ENCODE measurements around the gene FZD4.
"Not testable (repeated sequence)": the region's sequence is repeated elsewhere in the genome, so short reads cannot be mapped to it uniquely, and the experiment has no call there.

FZD4 gene

DNA sequence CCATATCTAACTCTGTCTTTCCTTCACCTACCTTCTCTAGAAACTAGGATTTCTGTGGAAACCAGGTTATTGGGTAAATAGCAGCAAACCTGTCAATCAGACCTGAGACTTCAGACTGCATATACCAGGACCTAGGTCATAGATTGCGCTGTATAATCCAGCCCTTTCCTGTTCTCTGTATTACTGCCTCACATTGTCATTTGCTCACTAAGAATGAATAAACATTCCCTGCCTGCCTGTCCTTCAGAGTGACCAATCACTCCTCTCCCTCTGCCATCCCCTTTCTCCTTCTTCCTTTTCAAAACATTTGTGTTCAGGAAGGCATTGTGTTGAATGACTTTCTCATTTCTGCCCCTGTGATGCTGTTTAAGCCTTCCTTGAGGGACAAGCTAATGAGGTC, 14.1 kb upstream of the FZD4 start:
- TF ChIP-seq, protein P1, sequence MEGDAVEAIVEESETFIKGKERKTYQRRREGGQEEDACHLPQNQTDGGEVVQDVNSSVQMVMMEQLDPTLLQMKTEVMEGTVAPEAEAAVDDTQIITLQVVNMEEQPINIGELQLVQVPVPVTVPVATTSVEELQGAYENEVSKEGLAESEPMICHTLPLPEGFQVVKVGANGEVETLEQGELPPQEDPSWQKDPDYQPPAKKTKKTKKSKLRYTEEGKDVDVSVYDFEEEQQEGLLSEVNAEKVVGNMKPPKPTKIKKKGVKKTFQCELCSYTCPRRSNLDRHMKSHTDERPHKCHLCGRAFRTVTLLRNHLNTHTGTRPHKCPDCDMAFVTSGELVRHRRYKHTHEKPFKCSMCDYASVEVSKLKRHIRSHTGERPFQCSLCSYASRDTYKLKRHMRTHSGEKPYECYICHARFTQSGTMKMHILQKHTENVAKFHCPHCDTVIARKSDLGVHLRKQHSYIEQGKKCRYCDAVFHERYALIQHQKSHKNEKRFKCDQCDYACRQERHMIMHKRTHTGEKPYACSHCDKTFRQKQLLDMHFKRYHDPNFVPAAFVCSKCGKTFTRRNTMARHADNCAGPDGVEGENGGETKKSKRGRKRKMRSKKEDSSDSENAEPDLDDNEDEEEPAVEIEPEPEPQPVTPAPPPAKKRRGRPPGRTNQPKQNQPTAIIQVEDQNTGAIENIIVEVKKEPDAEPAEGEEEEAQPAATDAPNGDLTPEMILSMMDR (IDR thresholded peaks at IDR 0.05; ENCODE audit: low read depth, low read length) = no peak
- no peak overlapping the region for H3K4me3 ChIP-seq (ENCODE audit: low read depth, low read length)

DNA sequence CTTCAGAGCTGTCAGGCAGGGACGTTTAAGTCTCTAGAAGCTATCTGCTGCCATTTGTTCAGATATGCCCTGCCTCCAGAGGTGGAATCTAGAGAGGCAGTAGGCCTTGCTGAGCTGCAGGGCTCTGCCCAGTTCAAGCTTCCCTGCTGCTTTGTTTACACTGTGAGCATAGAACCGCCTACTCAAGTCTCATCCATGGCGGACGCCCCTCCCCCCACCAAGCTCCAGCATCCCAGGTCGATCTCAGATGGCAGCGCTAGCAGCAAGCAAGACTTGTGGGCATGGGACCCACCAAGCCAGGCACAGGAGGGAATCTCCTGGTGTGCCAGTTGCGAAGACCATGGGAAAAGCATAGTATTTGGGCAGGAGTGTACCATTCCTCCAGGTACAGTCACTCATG, 12.4 kb upstream of the FZD4 start:
- H3K4me3 ChIP-seq (ENCODE audit: low read depth, low read length) = not testable (repeated sequence)

DNA sequence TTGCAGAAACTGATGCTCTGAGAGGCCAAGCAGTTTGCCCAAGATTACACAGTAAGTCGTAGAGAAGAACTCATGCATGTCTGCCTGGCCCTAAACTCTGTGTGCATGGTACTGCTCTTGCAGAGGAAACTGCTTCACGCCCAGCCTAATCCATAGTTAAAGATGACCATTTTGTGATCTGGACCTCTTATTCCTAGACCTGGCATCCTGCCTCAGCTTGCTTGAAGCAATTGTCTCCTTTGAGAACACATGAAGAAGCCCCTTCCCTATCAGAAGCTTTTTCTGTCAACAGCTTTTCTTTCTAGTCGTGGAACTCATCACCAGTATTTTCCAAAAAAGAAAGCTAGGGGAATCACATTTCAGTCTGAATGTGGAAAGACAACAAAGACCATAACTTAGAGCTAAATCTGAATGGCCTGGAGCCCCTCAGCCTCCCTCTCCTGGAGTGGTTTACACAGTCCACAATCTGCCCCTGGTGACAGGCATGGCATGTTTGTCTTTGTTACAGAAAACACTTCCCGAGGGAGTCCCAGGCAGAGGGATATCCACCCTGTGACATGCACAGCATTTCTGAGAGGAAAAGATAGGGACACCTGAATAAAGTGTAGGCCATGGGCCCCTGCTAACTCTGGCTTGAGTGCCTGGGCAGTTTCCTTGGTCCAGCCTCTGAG, 2.9 kb upstream of the FZD4 start:
- TF ChIP-seq, protein P1 (IDR thresholded peaks at IDR 0.05; ENCODE audit: low read depth, low read length) = no peak
- no peak overlapping the region for H3K4me3 ChIP-seq (ENCODE audit: low read depth, low read length)

DNA sequence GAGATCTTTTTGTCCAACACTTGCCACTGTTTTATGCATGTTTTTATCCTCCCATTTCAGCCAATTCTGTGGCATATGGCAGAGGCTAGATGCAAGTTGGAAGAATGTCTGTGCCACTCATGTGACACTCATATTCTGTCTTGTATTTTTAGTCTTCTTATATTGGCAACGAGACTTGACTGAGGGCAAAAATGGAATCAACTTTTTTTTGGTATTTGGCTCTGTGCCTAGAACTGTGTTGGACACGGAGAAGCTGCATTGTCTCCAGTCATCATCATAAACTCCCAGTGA, 1.7 kb upstream of the FZD4 start:
- H3K4me3 ChIP-seq (ENCODE audit: low read depth, low read length) = no peak overlapping the region
- TF ChIP-seq, protein P1 (IDR thresholded peaks at IDR 0.05; ENCODE audit: low read depth, low read length) = no peak

DNA sequence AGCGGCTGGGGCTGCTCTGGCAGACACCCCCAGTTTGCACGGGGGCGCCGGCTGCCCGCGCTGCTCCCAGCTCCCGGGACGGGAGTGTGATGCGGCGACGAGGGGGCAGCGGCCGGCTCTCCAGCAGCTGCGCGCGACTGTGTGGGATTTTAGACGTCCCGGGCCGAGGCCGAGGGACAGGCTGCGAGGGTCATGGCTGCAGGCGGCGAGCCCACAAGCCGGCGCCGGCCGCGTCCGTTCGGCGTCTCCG, 159 bp downstream of the FZD4 start:
- peak overlapping the region; percentile 83 for H3K4me3 ChIP-seq (ENCODE audit: low read depth, low read length)

DNA sequence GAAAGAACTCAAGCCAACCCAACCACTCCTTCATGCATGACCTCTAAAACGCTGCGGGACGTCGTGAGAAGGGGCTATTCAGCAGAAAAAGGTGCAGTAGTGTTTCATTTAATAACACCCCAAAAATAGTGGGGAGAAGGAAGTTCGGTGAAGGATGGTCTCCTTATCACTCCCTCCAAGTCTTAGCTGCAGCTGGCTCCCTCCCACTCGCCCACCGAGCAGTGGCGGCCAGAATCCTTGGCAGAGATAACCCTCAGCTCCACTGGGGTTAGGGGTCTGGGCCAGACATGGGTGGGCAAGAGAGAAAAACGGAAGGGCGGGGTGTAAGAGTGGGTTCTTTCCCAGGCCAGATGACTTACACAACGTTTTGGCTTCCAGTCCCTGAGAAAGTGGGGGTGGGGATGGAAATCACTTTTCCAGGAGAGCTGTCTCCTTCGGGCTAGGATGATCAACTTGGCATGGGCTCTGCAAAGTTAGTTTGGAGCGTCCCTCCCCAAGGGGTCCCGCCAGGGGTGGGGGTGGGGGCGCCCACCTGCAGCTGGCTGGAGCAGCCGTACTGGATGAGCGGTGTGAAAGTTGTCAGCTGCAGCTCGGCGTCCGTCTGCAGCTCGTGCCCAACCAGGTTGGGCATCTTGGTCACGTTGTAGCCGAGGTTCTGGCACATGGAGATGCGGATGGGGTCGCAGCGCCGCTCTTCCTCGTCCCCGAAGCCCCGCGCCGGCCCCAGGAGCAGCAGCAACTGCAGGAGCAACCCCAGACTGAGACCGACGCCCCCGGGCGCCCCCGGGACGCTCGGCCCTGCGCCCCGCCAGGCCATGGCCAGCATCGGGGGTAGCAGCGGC, 705 bp downstream of the FZD4 start:
- TF ChIP-seq, protein P1 (IDR thresholded peaks at IDR 0.05; ENCODE audit: low read depth, low read length) = no peak
- H3K4me3 ChIP-seq (ENCODE audit: low read depth, low read length) = peak overlapping the region; percentile 83

More for the DNA sequence above, 159 bp downstream of the FZD4 start:
- TF ChIP-seq, protein P1 (IDR thresholded peaks at IDR 0.05; ENCODE audit: low read depth, low read length) = no peak

DNA sequence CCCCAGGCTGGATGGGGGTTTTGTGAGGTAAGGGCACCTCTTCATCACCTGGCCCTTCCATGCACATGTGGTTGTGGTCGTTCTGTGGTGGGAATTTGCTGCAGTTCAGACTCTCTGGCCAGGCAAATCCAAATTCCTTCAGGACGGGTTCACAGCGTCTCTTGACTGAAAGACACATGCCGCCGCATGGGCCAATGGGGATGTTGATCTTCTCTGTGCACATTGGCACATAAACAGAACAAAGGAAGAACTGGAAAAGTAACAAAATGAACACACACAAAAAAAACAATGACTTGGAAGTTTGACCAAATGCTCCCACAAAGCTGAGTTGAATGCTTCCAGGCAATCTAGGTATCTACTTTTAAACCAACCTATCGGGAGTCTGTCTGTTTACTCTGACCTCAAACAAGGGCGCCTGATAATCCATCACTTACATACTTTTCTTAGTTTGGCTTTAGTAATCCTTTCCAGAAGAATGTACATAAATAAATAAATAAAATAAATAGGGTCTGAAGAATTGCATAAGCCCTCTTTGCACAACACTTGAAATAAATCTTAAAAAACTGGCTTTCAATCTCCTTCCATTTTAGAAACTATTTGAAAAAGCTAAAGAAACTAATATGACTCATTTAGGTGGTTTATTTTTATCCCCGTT, 2.8 kb downstream of the FZD4 start:
- no peak overlapping the region for H3K4me3 ChIP-seq (ENCODE audit: low read depth, low read length)
- TF ChIP-seq, protein P1 (IDR thresholded peaks at IDR 0.05; ENCODE audit: low read depth, low read length) = no peak

Data from WI38 (cell line).